Bronchial epithelial cell (primary cell): ENCODE measurements around the gene ADAMTS17. TPM values are rescaled to one million over a fixed set of nuclear protein-coding genes. Genes with fewer than 3 reads are reported as not detected.

Source experiments
- DNase-seq: peaks from one replicate; pipeline ENCODE4 v3.0.0-alpha.2; 2010; ENCODE audit warnings: low read depth
- FAIRE-seq: peaks from 2 replicates; lab custom pipeline; 2011; peaks lifted over from hg19 to GRCh38; lab: Jason Lieb, UNC
- H3K27me3 ChIP-seq: 2 replicates; pipeline ENCODE4 v1.5.1; 2011; ENCODE audit warnings: low read length; ENCODE audit not compliant: control insufficient read depth, insufficient read depth
- H3K36me3 ChIP-seq: 2 replicates; pipeline ENCODE4 v1.5.1; 2011; ENCODE audit warnings: low read length; ENCODE audit not compliant: control insufficient read depth, insufficient read depth
- H3K4me3 ChIP-seq: 2 replicates; pipeline ENCODE4 v1.5.1; 2011; ENCODE audit warnings: mild to moderate bottlenecking, low read depth, low read length, control low read depth
- total RNA-seq: library from RNA; depleted of rRNA; stranded (reverse); fragments of >200 nt; gene quantifications from 2 replicates; pipeline ENCODE4 v1.2.1, GENCODE V29; 2014
- TF ChIP-seq, protein P1 (sequence below): IDR thresholded peaks from 2 replicates; pipeline ENCODE4 v1.5.1; 2011; ENCODE audit warnings: mild to moderate bottlenecking, moderate library complexity, low read length, control low read depth, inconsistent platforms; ENCODE audit not compliant: insufficient read depth, severe bottlenecking

ADAMTS17 gene
- total RNA-seq, 1 donor from 2014 or later, result 1.1 TPM

GRCh38 chr15:100204771-100205170 is 137.0 kb downstream of the ADAMTS17 start:
- Histone ChIP-seq H3K4me3 (no peak overlapping the region), H3K36me3 (no peaks in the 10 kb centered on the region), H3K27me3 (peaks cover 2% of the 10 kb centered on the region)
- TF ChIP-seq, protein P1, sequence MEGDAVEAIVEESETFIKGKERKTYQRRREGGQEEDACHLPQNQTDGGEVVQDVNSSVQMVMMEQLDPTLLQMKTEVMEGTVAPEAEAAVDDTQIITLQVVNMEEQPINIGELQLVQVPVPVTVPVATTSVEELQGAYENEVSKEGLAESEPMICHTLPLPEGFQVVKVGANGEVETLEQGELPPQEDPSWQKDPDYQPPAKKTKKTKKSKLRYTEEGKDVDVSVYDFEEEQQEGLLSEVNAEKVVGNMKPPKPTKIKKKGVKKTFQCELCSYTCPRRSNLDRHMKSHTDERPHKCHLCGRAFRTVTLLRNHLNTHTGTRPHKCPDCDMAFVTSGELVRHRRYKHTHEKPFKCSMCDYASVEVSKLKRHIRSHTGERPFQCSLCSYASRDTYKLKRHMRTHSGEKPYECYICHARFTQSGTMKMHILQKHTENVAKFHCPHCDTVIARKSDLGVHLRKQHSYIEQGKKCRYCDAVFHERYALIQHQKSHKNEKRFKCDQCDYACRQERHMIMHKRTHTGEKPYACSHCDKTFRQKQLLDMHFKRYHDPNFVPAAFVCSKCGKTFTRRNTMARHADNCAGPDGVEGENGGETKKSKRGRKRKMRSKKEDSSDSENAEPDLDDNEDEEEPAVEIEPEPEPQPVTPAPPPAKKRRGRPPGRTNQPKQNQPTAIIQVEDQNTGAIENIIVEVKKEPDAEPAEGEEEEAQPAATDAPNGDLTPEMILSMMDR, result no peak
- FAIRE-seq (no peak), DNase-seq (no peak)

GRCh38 chr15:100204211-100204610 is 137.6 kb downstream of the ADAMTS17 start:
- Histone ChIP-seq H3K4me3 (no peak overlapping the region), H3K36me3 (no peaks in the 10 kb centered on the region), H3K27me3 (peaks cover 2% of the 10 kb centered on the region)
- DNase-seq (no peak), FAIRE-seq (no peak)
- TF ChIP-seq, protein P1, result no peak

GRCh38 chr15:100202309-100202960 is 139.3 kb downstream of the ADAMTS17 start:
- FAIRE-seq (no peak), DNase-seq (no peak)
- H3K27me3 ChIP-seq, result peaks cover 2% of the 10 kb centered on the region
- no peaks in the 10 kb centered on the region for H3K36me3 ChIP-seq
- H3K4me3 ChIP-seq, result no peak overlapping the region
- TF ChIP-seq, protein P1, result no peak

GRCh38 chr15:100201376-100202280 is 140.1 kb downstream of the ADAMTS17 start:
- Histone ChIP-seq H3K36me3 (no peaks in the 10 kb centered on the region), H3K27me3 (peaks cover 2% of the 10 kb centered on the region), H3K4me3 (no peak overlapping the region)
- TF ChIP-seq, protein P1, result no peak
- FAIRE-seq (no peak), DNase-seq (no peak)

- no peak for DNase-seq
- peaks cover 2% of the 10 kb centered on the region for H3K27me3 ChIP-seq
- TF ChIP-seq, protein P1, result no peak
- no peak for FAIRE-seq
- H3K4me3 ChIP-seq, result no peak overlapping the region
- no peaks in the 10 kb centered on the region for H3K36me3 ChIP-seq
These were observed 141.4 kb downstream of the ADAMTS17 start for GRCh38 chr15:100200287-100200880.
